NAMALWA (cell line): ENCODE results near the gene ZNF182.
A peak's percentile ranks its signal among the peaks of the same experiment; 100 is the strongest.
"Not testable (repeated sequence)": the region's sequence is repeated elsewhere in the genome, so short reads cannot be mapped to it uniquely, and the experiment has no call there.

Source experiments
- DNase-seq: peaks from one replicate; pipeline ENCODE4 v3.0.0-alpha.2; 2015; ENCODE audit warnings: low spot score

ZNF182 gene

DNA sequence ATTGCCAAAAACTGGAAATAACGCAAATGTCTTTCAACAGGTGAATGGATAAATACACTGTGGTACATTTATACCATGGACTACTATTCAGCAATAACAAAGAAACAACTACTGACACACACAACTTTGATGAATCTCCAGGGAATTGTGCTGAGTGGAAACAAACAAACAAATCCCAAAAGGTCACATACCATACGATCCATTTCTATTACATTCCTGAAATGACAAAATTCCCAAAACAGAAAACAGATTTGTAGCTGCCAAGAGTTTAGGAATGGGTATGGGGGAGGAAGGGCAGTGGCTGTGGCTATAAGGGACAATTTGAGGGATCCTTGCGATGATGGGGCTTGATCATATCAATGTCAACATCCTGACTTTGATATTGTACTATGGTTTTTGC, 2.5 kb downstream of the ZNF182 start:
- no peak for DNase-seq

DNA sequence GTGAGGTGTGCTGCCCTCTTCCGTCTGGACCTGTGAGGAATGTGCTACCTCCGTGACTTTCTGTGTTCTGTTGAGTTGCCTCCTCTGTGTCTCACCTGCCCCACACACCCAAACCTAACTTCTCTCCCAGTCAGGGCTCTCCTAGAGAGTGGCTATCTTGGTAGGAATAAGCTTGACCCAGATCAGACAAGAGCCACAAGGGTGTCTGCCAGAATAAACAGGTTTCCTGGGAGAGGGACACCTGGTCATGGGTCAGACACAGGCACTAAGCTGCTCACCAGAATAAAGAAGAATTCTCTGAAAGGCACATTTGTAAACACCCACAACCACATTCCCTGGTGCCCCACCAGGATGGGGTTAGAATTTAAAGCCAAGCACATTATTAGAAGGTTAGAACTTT, 11.1 kb downstream of the ZNF182 start:
- no peak for DNase-seq

DNA sequence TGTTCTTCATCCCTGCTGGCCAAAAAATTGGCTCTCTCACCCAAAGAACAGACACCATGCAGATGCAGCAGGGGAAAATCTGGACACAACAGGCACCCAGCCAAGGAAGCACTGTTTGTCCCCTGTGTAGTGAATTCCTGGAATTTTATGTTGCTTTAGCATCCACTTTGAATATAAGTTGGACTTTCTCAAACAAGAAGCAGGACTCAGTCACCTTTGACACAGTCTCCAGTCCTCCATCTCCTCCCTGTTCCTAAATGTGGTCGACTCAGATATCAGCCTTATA, 11.8 kb downstream of the ZNF182 start:
- DNase-seq = no peak

DNA sequence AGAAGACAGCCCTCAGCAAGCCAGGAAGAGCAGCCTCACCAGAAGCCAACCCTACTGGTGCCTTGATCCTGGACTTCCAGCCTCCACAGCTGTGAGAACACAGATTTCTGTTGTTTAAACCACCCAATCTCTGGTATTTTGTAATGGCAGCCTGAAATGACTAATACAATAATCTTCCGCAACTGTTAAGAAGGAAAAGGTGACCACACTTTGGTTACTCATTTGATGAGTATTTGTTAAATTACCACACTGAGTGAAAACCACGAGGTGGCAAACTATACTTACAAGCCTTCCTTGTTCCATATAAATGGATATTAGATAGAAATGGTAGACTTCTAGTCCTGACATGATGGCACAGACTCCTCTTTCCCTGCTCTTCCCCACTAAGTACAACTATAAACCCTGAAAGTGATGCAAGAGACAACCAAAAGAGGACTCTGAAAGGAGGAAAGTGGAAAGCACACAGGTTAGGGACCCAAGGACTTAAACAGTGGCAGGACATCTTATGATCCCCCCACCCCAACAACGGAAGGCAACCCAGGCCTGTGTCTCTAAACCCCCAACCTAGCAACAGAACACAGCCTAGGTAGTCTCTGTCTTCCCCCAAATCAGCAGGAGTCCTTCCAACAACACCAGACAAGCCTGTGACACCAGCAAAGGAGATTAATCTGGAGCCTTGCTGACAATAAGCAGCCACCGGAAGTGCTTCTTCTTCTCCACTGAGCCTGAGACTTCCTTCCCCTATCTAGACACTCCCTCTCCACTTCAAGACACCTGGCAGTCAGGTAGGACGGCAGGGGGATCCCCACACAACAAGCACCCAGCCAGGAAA, 12.3 kb downstream of the ZNF182 start:
- DNase-seq = no peak

DNA sequence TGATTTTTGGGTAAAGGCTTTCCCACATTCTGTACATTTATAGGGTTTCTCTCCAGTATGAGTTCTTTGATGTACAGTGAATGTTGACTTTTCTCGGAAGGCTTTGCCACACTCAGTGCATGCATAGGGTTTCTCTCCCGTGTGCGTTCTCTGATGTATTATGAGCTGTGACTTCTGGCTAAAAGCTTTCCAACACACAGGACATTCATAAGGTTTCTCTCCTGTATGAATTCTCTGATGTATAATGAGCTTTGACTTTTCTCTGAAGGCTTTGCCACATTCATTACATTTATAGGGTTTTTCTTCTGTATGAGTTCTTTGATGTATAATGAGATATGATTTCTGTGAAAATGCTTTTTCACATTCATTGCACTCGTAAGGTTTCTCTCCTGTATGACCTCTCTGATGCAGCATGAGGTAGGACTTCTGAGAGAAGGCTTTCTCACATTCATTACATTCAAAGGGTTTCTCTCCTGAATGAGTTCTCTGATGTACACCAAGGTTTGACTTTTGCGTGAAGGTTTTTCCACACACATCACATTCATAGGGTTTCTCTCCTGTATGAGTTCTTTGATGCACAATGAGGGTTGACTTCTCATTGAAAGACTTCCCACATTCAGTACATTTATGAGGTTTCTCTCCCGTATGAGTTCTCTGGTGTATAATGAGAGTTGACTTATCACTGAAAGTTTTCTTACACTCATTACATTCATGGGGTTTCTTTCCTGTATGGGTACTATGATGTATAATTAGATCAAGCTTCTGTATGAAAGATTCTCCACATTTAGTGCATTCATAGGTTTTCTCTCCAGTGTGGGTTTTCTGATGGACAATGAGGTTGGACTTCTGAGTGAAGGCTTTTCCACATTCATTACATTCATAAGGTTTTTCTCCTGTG, 27.3 kb downstream of the ZNF182 start:
- no peak for DNase-seq

DNA sequence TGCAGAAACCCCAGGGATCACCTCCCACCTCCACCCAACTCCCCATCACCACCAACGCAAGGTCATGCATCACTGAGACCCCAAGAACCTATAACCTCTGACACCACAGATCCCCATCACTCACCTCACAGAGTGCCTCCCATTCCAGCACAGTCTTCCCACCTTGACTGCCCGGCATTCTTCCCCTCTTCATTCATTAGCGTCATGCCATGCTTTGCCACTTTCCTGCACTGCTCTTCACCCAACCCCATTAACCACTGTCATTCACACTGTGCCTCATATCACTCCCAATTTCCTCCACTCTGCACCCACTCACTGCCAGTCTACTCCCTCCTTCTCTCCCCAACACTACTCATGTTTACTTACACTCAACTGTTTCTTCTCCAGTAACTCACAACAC, 30.6 kb downstream of the ZNF182 start:
- no peak for DNase-seq

DNA sequence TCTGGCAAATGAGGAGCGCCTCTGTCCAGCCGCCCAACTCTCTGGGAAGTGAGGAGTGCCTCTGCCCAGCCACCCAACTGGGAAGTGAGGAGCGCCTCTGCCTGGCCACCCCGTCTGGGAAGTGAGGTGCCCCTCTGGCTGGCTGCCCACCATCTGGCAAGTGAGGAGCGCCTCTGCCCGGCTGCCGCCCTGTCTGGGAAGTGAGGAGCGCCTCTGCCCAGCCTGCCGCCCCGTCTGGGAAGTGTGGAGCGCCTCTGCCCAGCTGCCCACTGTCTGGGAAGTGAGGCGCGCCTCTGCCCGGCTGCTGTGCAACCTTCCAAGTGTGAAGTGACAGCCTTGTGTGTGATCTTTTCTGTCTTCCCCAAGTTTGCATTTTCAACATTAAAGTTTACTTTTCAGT, 38.3 kb downstream of the ZNF182 start:
- not testable (repeated sequence) for DNase-seq

DNA sequence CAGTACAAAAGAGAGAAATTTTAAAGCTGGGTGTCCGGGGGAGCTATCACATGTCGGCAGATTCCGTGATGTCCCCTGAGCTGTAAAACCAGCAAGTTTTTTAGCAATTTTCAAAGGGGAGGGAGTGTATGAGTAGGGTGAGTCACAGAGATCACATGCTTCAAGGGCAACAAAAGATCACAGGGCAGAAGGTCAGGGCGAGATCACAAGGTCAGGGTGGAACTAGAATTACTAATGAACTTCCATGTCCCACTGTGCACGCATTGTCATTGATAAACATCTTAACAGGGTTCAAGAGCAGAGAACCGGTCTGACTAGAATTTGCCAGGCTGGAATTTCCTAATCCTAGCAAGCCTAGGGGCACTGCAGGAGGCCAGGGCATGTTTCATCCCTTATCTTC, 42.0 kb downstream of the ZNF182 start:
- not testable (repeated sequence) for DNase-seq

DNA sequence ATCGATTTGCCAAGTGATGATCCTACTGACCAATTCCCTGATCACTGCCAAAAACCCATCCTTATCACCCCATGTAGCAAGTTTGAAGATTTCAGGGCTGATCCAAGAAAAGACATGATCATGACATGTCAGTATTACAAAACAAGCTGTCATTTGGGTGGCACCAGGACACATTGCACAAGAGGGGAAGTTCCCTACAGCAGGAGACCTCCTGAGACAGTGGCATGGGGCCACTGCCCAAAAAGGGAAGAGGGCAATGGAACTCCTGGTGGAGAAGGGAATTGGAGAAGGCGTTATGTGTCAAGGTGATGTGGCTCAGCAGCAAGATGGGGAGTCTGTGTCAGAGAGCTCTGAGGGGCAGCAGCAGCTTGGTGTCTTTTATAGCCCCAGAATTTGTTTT, 43.4 kb downstream of the ZNF182 start:
- DNase-seq = no peak

DNA sequence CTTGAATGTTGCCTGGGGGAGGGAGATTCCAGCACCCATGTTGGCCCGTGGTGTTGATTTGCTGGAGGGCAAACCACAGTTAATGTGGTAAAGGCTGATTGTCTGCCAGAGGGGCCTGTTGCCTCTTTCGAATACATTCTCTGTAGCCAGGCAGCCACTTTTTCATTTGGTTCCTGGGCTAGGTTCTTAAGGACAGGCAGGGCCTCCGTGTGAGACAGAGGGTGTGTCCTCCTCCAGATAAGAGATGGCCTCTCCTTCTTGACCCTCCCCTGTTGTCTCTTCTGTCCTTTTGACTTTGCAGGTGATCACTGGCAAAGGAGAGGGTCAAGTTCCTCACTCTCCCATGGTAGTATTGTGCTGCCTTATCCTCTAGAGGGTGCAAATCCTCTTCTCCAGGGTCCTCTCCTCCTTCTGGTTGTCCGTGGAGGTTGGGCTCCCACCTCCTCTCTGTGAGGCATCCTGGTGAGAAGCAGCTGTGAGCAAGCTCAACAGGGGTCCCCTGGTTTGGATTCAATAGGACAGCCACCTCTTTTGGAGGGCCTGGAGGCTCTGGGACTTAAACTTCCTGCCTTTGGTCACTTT, 44.9 kb downstream of the ZNF182 start:
- peak; percentile 21 for DNase-seq

DNA sequence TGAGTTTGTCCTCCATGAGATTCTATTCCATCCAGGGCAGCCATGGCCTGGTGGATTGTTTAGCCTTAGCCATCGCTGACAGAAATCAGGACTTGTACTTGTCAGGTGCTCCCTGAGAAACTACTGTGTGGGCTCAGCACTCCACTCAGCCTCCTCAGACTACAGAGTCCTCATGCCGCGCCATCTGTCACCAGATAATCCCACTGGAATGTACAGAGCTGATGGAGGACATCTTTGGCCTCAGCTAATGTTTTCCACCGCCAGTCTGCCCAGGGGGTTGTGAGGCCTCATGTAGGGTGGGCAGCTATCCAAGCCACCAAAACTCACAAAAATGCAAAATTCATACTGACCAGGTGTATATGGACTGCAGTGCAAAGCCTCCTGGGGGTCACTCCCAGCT, 45.6 kb downstream of the ZNF182 start:
- DNase-seq = not testable (repeated sequence)

DNA sequence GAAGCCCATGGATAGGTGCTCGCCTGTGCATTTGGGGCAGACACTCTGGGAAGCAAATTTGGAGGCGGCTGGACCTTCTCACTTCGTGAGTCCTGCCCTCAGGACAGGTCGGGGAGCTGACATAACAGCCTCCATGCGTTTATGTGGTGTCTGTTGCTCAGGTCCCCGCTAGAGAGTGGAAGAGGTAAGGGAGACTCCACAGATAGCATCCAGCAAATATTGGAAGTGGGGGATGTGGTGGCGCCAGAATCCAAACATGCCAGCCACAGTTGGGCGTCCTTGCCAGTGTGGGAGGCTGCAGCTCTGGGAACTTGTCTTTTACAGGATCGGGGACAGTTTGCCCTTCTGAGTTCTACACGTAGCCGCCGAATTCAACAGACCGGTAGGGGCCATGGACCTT, 47.8 kb downstream of the ZNF182 start:
- no peak for DNase-seq

DNA sequence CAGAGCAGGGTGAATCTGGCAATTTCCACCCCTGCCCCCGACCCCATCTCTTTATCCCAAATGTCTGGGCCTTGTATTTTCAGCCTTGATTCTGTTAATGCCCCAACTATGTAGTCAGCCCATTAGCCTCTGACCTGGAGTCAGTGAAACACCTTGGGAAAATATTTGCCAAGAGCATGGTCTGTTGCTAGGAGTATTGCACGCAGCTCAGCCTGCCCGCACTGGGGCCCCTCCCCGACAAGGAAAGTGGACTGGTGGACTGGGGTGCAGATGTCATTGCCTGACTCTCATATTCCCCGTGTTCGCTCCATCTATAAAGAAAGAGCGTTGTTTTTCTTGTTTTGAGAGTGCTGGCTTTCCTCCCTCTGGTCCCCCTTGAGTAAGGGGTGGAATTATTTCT, 48.5 kb downstream of the ZNF182 start:
- not testable (repeated sequence) for DNase-seq

DNA sequence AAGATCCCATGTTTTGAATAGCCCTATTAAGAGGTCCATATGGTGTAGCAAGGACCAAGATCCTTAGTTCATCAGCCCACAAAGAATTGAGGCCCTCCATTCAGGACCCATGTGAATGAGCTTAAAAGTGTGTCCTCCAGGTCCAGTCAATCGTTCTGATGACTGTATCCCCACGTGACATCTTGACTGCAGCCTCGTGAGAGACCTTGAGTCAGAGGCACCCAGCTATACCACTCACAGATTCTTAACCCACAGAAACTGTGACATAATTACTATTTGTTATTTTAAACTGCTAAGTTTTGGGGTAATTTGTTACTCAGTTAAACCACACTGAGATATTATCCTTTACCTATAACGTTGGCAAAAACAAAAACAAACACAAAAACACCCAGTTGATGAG, 62.4 kb downstream of the ZNF182 start:
- DNase-seq = no peak

DNA sequence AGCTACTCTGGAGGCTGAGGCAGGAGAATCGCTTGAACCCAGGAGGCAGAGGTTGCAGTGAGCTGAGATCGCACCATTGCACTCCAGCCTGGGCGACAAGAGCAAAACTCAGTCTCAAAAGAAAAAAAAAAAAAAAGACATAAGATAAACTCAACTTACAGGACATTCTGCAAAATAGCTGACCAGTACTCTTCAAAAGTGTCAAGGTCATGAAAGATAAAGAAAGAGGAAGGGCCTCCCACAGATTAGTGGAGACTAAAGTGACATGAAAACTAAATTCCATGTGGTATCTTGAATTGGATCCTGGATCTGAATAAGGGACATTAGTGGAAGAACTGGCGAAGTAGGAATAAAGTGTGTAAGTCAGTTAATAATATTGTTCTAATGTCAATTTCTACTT, 63.3 kb downstream of the ZNF182 start:
- DNase-seq = no peak

DNA sequence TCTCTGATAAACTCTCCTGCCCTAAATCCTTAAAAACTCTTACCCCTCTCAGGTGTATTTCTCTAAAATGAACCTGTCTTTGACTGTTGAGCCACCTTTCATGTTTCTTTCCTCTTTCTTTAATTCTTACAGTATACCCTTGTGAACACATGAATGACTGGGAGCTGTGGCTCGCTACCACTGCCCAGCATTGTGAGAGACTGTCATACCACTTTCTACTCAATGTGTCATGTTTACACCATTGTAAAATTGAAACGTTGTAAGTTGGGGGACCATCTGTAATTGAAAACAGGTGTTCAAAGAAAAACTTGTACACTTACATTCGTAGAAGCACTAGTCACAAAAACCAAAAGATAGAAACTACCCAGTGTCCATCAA, 66.9 kb downstream of the ZNF182 start:
- DNase-seq = no peak

DNA sequence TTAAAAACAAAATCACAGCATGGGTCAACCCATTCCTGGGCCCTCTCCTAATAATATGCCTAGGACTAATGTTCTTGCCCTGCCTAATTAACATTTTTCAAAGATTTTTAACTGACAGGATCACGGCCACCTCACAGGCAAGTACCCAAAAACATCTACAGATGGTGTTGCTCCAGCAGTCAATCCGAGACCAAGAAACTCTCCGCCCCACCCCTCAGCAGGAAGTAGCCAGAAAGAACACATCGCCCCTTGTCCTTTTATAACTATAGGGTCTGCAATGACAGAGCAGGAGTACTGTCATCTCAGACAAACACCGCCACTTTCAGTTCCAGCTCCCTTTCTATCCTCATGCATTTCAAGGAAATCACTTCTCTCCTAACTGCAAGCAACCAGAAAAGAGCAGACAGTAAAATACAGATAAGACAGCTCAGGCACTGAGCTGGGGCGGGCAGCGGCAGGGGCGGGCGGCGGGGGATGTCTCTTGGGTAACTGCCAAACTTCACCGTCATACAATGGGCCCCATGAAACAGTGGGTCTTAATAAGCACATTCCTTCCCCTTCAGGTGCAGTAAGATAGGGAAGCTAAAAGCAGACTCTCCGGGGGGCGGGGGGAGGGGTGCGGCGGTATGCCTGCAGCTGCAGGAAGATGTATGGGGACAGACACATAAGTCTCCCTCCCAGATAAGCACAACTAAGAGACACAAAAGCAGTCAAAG, 67.4 kb downstream of the ZNF182 start:
- DNase-seq = peak; percentile 69

DNA sequence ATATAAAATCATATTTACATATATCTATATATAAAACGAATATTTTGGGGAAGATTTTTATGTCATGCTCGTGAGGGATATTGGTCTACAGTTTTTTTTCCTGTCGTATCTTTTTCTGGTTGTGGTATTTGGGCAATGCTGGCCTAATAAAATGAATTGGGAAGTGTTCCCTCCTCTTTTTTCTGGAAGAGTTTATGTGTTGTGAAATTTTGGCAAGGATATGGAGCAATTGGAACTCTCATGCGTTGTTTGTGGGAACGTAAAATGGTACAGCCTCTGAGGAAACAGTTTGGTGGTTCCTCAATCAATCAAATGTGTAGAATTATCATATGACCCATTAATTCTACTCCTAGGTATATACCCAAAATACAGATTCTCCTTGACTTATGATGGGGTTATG, 69.8 kb downstream of the ZNF182 start:
- DNase-seq = no peak

DNA sequence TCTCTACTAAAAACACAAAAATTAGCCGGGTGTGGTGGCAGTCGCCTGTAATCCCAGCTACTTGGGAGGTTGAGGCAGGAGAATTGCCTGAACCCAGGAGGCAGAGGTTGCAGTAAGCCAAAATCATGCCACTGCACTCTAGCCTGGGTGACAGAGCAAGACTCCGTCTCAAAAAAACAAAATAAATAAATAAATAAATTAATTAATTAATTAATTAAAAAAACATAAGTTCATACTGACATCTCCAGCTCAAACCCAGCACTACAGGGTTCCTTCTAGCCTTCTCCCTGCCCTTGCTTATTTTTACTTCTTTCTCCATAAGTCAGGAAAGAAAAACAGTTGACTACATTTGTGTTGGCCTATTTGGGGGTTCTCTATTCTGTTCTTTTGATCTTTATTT, 71.8 kb downstream of the ZNF182 start:
- DNase-seq = not testable (repeated sequence)

DNA sequence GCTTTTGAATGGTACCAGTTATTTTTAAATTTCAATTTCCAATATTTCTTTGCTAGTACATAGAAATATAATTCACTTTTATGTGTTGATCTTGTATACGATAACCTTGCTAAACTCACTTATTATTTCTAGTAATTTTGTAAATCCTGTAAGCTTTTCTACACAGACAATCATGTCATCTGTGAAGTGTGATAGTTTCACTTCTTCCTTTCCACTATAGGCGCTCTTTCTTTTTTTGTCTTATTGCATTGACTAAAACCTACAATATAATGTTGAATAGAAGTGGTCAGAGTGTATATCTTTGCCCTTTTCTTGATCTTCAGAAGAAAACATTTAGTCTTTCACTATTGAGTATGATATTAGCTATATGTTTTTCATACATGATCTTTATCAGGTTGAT, 76.6 kb downstream of the ZNF182 start:
- DNase-seq = peak; percentile 19
